Stimulated activated naive CD8-positive, alpha-beta T cell treated with anti-CD3 and anti-CD28 coated beads, Interleukin-15, Interleukin-2, amounts not matched to agents 100 U/mL and 50 U/mL, for 24 hours (primary cell): ENCODE measurements around the gene CAMP.
A peak's percentile ranks its signal among the peaks of the same experiment; 100 is the strongest.

Experiments
- ATAC-seq: fragments of 150-1000 bp; cut with Tn5 transposase; one replicate; pipeline ENCODE4 v1.10.0; 2021
- DNase-seq: peaks from one replicate; pipeline ENCODE4 v3.0.0; 2021

The CAMP gene

DNA sequence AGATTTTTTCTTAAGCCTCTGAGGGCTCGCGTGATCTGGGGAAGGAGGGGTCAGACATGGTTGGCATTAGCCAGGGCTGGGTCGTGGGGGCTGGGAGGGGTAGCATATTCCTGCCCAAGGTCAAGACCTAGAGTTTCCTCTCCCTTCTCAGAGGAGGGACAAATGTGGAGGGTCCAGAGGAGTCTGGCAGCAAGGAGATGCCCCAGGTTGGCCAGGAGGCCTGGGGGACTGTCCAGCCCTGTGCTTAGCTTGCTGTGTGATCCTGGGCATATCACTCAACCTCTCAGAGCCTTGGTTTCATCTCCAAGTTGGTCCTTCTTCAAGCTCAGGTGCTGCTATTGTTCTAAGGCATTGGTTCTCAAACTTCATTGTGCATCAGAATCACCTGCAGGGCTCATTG, 9.1 kb upstream of the CAMP start:
- ATAC-seq = no peak
- DNase-seq = no peak

DNA sequence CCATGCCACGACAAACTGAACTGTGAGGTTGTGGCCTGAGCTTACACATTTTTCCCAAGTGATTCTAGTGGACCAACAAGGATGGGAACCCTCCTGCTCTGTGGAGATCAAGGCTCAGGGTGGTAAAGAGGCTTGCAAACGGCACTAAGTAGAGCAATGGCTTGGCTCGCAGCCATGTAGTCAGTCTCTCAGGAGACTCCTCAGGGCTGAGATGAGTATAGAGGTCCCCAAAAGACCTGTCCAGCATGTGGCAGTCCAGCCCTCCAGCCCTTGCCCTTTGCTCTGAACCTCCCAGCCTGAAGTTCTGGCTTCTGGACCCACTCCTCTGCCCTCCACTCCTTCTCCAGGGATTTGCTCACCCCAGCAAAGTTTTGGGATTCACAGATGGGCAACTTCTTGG, 8.3 kb upstream of the CAMP start:
- DNase-seq (no peak), ATAC-seq (no peak)

DNA sequence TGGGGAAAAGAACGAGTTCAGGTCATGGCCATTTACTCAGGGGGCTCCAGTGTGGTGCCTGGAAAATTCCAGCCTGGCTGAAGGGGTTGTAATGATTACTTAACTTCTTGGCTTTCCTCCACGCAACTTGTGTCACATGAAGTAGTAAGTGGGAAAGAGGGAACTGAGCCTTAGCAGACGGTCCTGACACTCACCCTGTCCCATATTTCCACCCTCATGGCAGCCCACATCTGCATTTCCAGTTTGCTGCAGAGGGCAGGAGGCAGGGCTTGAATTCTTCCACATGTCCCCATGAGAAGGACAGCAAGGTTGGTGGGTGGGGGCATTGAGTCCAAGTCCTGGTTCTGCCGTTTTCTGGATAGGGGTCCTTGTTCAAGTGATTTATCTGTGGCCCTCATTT, 7.8 kb upstream of the CAMP start:
- ATAC-seq = no peak
- DNase-seq = no peak

DNA sequence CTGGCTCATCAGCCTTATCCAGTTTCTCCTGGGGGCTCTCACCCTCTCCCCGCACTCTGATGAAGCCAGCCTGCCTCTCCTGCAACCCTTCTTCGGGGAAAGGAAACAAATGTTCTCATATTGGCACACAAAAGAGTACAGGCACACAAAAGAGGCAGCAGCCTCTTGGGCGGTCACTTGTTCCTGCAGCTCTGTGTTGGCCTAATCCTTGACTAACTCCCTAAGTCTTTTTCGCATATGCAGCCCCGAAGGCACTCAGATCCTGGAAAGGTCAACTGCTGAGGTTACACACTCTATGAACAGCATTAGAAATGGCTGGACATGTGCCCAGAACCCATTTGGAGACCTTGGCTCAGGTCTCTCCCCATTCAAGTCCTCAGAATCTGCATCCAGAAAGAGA, 7.4 kb upstream of the CAMP start:
- ATAC-seq = no peak
- DNase-seq = no peak

DNA sequence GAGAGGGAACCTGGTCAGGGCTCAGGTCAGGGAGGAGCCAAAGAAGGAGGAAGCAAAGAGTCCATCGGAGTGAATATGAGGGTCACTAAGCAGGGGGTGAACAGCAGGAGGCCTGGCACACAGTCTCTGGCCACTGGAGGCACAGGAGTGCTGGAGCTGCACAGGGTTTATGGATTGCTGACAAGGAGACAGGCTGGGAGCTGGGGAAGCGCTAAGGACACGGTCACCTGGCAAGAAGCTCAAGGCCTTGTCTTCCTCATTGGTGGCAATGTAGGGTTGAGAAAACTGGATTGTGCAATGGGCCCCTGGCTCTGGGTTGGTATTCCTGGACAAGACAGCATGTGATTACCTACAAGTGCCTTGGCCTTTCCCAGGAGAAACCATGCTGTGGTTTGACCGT, 5.8 kb upstream of the CAMP start:
- no peak for DNase-seq
- no peak for ATAC-seq

DNA sequence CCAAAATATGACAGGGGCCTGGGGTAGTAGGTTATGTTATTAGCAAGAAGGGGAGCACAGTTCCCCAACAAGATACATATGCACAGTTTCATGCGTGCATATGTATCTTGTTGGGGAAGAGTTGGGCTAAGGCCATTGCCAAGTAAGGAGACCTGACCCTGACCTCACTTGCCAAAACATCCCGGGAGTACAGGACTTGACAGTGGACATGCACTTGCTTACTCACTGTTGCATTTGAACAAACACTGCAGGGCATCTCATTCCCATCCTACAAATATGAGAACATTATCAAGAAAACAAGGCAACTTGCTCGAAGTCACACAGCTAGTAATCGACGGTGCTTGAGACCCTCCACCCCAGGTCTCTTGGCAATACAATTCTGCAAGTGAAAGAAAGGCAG, 4.8 kb upstream of the CAMP start:
- ATAC-seq = no peak
- DNase-seq = no peak

DNA sequence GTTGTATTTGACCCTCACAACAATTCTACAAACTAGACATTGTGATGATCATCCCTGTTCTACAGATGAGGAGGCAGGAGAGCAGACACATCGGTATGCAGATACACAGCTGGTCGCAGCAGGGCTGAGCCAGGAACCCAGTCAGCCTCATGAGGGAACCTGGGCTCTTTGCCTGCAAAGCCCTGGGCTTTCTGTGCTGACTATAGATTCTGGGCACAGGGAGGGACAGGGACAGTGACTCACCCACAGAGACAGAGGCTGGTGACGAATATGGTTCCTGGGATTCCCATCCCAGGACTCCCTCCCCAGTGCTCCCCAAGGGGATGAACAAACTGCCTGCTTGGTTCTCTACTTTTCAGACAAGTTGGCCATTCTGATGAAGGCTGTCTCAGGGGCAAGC, 3.8 kb upstream of the CAMP start:
- ATAC-seq (no peak), DNase-seq (no peak)

DNA sequence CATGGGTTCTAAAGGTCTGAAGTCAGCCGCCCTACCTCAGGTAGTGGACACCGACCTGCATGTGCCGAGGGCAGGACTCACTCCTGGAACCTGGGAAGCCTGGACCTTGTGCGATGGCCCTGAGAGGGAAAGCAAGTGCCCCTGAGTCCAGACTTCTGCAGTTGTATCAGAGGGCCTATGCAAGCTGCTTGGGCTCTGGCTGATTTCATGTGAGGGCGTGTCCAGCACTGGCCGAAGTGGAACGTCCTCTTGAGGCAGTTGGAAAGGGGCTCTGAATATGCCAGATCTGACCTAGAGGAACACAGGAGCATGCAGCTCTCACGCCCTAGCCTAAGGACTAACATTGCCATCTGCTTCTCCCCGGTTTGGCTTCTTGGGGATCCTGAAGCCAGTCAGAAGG, 2.5 kb upstream of the CAMP start:
- ATAC-seq (no peak), DNase-seq (no peak)

DNA sequence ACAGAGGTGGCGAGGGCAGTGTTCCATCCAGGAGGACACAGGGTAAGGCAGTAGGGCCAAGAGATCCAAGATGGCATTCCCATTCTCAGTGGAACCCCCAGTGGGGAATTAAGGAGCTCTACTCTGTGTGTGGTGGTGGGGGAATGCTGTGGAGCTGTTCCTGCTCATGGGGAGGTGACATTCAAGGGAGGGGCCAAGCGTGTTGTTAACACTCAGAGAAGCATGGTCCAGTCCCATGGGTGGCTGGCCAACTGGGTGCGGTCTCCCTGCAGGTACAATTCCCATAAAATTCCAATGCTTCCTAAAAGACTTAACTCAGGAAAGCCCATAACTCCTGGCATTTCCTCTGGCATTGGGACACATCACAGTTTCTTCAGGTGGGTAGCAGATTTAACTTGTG, 2.3 kb downstream of the CAMP start:
- no peak for DNase-seq

DNA sequence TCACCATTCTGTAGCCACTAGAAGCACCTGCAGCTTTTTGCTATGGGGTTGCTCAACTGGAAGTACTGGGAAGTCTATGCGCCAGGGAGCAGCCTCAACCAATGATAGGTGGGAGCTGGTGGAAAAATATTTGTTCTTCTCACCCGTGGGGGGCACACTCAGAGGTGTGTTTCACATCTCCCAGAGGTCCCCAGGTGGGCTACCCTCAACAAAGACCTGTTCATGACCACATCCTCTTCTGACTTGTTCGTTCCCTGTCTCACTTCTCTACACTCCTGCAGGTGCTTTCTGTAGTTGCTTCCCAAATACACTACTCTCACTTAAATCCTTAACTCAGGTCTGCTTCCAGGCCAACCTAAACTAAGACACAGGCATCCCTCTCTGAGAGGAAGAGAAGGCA, 3.6 kb downstream of the CAMP start:
- no peak for ATAC-seq
- no peak for DNase-seq

More for the DNA sequence above, 2.3 kb downstream of the CAMP start:
- no peak for ATAC-seq

DNA sequence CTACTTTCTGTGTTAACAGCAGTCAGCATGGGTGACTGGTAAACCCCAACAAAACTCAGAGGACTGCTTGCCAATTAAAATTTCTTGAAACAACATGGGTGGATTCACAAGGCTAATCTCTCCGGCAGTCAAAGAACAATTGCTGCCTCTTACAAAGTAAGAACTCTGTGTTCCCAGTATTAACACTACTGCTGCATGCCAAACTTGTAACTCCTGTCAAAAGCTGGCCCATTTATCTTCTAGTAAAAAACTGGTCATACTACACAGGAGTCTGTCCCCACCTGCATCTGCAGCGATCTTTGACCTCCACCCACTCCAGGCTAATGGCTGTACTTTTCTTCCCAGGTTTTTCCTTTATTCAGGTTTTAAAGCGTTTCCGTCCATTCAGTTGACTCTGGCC, 8.9 kb downstream of the CAMP start:
- DNase-seq (no peak), ATAC-seq (no peak)

DNA sequence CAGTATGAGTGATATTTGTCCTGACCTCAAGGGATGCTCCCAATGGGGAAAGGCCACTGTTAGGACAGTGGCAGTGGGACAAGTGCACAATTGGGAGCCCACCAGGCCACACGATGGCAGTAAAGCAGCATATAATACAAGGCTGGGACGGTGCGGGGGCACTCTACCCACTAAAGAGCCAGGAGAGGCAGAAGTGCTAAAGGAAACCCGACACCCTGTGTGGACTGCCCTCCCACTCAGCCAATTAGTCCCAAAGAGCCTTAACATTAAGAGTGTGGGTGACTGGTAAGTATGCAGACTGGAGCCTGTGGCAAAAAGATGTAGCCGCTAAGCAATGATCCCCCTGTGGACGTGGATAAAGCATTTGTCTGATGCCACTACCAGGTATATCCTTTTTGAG, 9.4 kb downstream of the CAMP start:
- peak; percentile 99 for ATAC-seq
- DNase-seq = peak; percentile 72

DNA sequence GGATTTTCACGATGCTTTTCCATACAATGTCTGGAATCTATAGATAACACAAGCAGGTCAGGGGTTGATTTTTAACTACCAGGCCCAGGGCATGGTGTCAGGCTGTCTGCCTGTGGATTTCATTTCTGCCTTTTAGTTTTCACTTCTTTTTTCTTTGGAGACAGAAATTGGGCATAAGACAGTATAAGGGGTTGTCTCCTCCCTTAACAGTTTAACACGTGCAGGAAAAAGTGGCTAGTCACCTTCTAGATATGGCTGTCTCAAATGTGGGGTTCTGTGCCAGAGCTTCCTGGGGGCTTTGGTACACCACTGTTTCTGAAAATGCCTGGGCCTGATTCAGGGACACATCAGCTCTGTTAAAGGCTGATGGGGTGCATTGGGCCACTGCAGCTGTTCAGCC, 10.2 kb downstream of the CAMP start:
- ATAC-seq (no peak), DNase-seq (no peak)

DNA sequence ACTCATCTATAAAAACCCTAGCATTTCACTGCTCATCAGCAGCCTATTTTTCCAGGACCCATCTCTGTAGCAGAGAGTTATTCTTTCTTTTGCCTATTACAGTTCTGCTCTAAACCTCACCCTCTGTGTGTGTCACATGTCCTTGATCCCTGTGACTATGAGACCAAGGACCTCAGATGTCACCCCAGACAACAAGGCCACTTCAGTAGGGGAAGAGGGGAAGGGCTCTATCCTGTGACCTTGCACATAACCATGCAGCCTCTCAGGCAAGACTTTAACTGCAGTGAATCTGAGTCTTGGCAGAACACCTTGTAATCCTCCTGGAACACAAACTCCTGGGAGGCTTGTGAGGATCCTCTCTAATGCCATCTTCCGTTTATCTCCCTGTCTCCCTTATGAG, 13.2 kb downstream of the CAMP start:
- DNase-seq (no peak), ATAC-seq (no peak)

DNA sequence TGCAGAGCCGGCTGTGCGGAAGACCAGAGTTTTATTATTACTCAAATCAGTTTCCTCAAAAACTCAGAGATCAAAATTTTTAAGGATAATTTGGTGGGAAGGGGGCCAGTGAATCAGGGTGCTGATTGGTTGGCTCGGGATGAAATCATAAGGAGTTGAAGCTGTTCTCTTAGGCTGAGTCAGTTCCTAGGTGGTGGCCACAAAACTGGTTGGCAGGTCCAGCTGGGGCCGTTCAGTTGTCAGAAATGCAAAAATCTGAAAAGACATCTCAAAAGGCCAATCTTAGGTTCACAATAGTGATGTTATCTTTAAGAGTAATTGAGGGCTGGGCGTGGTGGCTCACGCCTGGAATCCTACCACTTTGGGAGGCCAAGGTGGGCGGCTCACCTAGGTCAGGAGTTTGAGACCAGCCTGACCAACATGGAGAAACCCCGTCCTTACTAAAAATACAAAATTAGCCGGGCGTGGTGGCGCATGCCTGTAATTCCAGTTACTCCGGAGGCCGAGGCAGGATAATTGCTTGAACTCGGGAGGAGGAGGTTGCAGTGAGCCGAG, 15.3 kb downstream of the CAMP start:
- DNase-seq (no peak), ATAC-seq (no peak)

DNA sequence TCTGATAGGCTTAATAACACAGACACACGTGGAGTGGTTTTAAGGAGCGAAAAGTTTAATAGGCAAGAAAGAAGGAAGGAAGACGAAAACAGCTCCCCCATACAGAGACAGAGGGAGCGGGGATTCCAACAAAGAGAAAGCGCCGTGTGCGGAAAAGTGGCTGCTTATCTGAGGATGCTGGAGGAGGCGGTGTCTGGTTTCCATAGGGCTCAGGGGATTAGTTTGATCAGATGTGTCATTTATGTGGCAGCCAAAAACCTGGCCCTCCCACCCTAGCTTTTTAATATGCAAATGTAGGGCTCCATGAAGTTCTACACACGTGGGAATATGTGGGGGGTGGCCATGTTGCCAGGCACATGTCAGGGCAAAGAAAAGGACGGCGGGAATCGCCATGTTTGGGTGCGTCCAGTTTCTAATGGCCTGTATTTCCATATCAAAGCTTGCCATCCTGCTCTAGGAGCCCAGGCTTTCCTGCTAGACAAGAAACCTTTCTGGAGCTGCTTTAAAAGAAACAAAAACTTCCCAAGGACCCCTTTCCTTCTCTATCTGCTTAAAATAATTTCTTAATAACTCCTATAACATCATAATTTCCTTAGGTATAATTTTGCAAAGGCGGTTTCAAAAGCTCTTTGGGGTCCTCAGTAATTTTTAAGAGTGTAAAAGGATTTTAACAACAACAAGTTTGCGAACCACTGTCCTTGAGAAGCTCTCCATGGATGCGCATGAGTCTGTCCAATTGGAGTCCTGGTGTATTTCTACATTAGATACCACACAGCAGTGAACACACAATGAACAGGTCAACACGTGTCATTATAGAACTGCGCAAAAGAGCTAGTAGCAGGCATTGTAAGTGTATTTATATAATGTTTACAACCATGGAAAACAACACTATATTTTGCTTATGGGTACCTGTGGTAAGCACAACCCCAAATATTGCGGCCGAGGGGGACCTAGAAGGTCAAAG, 17.0 kb downstream of the CAMP start:
- ATAC-seq = peak; percentile 1

DNA sequence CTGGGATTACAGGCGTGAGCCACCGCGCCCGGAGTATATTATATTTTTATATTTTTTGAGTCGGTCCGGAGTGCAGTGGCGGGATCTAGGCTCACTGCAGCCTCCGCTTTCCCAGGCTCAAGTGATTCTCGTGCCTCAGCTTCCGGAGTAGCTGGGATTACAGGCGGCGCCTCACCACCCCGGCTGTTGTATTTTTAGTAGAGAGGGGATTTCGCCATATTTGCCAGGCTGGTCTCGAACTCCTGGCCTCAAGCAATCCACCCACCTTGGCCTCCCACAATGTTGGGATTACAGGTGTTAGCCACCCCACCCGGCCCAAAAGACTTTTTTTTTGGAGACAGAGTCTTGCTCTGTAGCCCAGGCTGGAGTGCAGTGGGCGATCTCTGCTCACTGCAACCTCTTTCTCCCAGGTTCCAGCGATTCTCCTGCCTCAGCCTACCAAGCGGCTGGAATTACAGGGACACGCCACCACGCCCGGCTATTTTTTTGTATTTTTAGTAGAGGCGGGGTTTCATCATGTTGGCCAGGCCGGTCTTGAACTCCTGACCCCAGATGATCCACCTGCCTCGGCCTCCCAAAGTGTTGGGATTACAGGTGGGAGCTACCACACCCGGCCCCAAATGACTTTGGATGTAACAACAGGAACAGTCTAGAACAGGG, 18.6 kb downstream of the CAMP start:
- peak; percentile 21 for DNase-seq
- no peak for ATAC-seq

More for the DNA sequence above, 17.0 kb downstream of the CAMP start:
- no peak for DNase-seq

DNA sequence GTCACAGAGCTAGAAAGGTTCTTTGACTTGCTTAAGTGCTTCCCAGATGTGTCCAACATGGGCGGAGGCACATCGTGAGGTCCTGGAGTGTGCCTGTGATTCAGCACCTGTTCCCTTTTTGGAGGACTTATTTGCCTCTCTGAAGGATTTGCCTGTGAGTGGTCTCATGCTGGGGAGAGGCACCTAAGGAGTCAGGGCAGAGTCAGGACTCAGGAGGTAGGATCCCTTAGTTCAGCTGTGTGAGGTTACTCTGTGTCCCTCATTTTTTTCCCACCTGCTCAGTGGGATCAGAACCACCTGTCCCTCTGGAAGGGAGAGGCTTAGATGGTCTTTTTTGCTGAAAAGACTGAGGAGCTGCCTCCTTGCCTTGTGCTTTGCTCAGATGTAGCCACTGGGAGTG, 20.6 kb downstream of the CAMP start:
- ATAC-seq (no peak), DNase-seq (no peak)

DNA sequence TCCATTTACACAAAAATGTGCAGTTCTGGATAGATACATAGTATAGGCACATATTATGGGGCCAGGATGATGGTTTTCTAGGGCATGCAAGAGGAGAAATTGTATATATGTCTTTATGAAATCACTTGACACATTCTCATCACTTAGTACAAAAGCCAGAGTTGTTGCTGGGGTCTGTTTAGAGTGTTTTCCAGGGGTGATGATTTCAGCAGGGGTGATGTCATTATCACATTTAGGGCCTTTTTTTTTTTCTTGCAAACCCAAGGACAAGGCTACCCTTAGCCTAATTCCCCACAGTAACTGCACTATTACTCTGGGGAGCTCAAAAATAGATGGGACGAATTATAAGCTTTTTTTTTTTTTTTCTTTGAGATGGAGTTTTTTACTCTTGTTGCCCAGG, 21.2 kb downstream of the CAMP start:
- ATAC-seq (no peak), DNase-seq (no peak)

DNA sequence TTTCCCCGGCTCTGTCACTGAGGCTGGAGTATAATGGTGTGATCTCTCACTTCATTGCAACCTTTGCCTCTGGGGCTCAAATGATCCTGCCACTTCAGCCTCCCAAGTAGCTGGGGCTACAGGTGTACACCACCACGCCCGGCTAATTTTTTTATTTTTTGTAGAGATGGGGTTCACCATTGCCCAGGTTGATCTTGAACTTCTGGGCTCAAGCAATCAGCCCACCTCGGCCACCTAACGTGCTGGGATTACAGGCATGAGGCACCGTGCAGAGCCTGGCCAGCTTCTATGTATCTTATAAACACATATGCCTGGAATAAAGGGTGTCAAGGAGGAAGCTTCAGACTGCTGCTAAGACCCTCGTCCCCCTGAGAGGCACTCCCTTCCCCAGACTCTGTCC, 21.8 kb downstream of the CAMP start:
- DNase-seq = no peak
- ATAC-seq = no peak

DNA sequence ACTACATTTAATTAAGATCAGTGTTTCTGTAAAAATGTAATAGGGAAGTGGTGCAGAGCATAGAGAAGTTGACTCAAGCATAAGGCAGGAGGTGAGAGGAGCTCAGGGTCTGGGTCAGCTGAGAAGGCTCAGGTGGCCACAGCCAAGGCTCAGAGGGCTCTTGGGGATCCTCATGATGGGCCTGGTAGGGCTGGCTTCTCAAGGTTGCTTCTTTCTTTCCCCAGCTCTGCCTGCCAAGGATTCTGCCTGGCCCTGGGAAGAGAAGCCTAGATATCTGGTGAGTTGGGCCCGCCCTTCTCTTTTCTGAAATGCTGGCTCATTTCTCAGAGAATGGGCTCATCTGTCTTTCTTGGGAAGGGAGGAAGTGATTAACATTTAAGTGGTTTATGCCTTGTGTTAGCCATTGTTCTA, 24.1 kb downstream of the CAMP start:
- peak; percentile 59 for ATAC-seq
- no peak for DNase-seq

DNA sequence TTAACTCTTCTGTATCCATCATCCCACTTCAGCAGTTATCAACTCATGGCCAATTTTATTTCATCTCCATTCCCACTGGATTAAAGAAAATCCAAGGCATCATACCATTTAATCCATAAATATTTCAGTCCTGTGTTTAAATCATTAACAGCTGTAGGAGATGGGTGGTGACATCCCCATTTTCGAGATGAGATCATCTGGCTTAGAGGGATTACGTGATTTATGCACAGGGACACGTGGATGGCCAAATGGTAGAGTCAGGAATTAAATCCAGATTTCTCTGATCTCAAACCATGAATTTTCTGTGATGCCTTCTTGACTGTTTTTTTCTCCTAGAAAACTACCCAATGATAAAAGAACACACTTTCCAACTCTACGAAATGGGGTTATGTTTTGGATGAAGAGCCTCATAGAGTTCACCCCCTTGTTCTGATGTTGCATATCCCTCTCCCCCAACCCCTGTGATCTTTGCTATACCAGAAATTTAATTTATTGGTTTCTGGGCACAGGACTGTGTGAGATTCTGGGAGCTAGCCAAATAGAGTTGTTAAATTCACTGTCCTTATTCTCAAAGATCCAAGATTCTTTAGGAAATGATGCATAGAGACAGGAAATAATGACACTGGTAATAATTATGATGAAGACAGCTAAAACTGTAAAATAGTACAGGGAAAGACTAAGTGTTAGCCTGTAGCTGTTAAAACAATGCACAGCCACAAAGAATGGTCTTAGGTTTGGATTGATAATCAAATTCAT, 25.0 kb downstream of the CAMP start:
- ATAC-seq = no peak
- DNase-seq = no peak

DNA sequence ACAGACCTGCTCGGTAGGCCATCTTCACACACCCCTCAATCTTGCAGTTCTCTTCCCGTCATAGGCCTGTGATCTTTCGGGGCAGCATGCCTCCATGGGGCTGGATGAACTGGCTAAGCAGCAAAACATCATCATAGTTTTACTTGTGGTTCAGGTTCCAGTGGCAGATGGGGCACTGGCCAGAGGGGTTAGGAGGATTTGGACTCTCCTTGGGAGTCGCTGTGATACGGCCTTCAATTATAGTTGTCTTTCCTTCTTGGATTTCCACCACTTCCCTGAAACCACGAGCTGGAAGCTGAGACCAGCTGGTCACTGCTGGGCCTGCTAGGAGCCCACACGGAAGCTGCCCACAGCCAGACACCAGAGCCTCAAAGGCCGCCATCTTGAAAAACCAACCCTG, 33.3 kb downstream of the CAMP start:
- DNase-seq = no peak
- ATAC-seq = no peak
